ENCODE results near the gene ATP10D. TPM values are rescaled to one million over a fixed set of nuclear protein-coding genes. Genes with fewer than 3 reads are reported as not detected.

Gene ATP10D
- 11.3 and 13.9 TPM in 2 replicates for total RNA-seq

DNA sequence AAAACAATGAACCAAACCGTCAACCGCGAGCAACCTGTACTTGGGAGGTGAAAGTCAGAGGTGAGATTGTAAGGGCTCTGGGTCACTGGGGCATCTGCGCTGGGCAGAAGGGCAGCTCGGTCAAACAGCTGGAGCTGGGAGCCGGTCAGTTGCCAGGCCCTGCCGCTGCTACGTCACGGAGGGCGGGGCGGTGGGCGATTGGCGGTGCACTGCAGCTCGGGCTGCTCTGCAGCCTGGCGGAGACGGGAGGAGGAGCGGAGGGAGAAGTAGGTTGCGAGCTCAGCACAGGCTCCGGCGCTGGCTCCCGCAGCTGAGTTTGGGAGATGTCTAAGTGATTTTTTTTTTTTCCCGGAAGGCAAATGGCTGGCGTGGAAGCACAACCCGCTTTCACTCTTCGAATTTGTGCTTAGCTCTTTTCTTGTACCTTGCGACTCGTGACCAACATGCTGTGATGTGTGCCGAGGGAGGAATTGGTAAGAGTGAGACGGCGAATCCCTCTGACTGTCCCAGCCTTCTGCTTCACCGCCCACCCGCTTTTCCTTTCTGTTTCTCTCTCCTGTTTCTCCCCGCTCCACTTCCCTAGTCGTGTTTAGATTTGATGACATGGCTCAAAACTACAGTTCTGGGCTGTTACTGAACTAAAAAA lies at the start of gene ATP10D:
Gene ATP10D (plus strand): TSS at position 229 of the 646 bp plus-strand sequence. CDS start 27,266 bp downstream, outside the sequence.
- H3K27me3 ChIP-seq (ENCODE audit: control insufficient read depth, insufficient read depth, low read length), result no peaks in the 10 kb centered on the region
- peak within 1 kb of the TSS; percentile 60 for H3K4me3 ChIP-seq (ENCODE audit: low read depth, low read length)
- DNase-seq (ENCODE audit: low read depth), result peak; percentile 70
- TF ChIP-seq, protein P1, sequence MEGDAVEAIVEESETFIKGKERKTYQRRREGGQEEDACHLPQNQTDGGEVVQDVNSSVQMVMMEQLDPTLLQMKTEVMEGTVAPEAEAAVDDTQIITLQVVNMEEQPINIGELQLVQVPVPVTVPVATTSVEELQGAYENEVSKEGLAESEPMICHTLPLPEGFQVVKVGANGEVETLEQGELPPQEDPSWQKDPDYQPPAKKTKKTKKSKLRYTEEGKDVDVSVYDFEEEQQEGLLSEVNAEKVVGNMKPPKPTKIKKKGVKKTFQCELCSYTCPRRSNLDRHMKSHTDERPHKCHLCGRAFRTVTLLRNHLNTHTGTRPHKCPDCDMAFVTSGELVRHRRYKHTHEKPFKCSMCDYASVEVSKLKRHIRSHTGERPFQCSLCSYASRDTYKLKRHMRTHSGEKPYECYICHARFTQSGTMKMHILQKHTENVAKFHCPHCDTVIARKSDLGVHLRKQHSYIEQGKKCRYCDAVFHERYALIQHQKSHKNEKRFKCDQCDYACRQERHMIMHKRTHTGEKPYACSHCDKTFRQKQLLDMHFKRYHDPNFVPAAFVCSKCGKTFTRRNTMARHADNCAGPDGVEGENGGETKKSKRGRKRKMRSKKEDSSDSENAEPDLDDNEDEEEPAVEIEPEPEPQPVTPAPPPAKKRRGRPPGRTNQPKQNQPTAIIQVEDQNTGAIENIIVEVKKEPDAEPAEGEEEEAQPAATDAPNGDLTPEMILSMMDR (IDR thresholded peaks at IDR 0.05; ENCODE audit: insufficient read depth, low read length, poor library complexity, severe bottlenecking), result no peak
- no peaks in the 10 kb centered on the region for H3K36me3 ChIP-seq (ENCODE audit: control insufficient read depth, insufficient read depth, low read length)

DNA sequence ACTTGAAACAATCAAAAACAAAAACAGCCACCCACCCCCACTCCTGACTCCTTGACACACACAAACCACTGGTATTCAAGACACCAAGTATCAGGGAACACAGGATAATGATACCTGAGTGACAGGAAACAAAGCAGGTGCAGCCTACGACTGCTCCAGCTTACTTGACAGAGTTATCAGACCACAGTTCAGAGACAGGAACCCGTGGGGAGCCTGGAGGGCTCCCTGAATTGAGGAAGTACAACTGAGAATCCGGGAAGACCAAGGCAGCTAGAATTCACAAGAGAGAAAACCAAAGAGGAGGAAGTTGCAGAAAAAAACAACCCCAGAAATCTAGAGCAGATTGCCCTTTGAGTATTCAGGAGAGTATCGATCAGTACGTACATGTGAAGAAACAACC lies 42.1 kb upstream of the ATP10D start:
- TF ChIP-seq, protein P1 (IDR thresholded peaks at IDR 0.05; ENCODE audit: insufficient read depth, low read length, poor library complexity, severe bottlenecking), result no peak
- Histone ChIP-seq H3K4me3 (ENCODE audit: low read depth, low read length) (no peak overlapping the region), H3K36me3 (ENCODE audit: control insufficient read depth, insufficient read depth, low read length) (no peaks in the 10 kb centered on the region), H3K27me3 (ENCODE audit: control insufficient read depth, insufficient read depth, low read length) (no peaks in the 10 kb centered on the region)
- no peak for DNase-seq (ENCODE audit: low read depth)

DNA sequence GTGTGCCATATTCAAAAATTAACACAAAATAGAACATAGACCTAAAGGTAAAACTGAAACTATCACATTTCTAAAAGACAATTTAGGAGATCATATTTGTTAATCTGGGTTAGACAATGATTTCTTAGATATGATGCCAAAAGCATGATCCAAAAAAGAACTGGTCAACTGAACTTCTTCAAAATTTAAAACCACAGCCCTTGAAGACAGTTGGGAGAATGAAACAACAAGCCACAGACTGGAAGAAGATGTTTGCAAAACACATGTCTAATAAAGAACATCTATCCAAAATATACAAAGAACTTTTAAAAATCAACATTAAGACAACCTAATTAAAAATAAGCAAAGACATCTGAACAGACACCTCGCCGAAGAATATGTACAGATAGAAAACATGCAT lies 41.0 kb upstream of the ATP10D start:
- H3K4me3 ChIP-seq (ENCODE audit: low read depth, low read length), result no peak overlapping the region
- no peak for DNase-seq (ENCODE audit: low read depth)
- TF ChIP-seq, protein P1 (IDR thresholded peaks at IDR 0.05; ENCODE audit: insufficient read depth, low read length, poor library complexity, severe bottlenecking), result no peak
- H3K36me3 ChIP-seq (ENCODE audit: control insufficient read depth, insufficient read depth, low read length), result no peaks in the 10 kb centered on the region
- H3K27me3 ChIP-seq (ENCODE audit: control insufficient read depth, insufficient read depth, low read length), result no peaks in the 10 kb centered on the region

DNA sequence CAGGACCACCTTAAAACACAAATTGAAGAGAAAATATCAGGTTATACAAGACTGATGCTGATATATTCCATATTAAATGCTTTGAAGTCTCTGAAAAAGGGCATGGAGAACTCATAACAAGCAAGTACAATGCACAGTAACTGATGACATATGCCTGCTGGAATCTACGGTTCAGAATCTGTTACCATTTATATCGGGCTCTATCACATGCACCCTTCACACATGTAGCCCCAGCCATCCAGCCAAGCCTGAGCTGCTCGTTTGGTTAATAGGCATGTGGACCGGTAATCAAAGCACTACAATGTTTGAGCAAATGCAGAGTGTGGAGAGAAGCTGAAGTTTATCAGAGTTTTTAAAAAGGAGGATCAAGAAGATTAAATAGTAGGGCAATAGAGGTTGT lies 33.4 kb upstream of the ATP10D start:
- TF ChIP-seq, protein P1 (IDR thresholded peaks at IDR 0.05; ENCODE audit: insufficient read depth, low read length, poor library complexity, severe bottlenecking), result no peak
- Histone ChIP-seq H3K4me3 (ENCODE audit: low read depth, low read length) (no peak overlapping the region), H3K36me3 (ENCODE audit: control insufficient read depth, insufficient read depth, low read length) (no peaks in the 10 kb centered on the region), H3K27me3 (ENCODE audit: control insufficient read depth, insufficient read depth, low read length) (no peaks in the 10 kb centered on the region)
- no peak for DNase-seq (ENCODE audit: low read depth)

DNA sequence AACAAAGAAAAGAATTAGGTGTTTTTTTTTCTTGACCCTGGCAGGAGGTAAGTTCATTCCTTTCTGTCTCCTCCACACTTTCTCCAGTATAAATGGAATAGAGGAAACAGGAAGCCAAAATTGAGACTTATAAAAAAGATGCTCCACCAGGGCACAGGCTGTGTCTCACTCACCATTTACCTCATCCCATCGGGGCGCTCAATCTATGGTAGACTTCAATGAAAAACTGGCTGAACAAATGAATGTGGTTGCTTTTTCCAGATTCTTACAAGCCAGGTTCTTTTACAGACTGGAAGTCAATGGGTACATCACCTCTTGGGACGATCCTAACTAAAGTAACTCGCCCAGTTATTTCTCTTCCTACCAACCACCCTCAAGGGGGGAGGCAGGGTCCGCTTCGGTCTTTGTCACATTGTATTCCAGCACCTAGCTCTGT lies 22.3 kb upstream of the ATP10D start:
- peak overlapping the region; percentile 75 for H3K4me3 ChIP-seq (ENCODE audit: low read depth, low read length)
- no peak for DNase-seq (ENCODE audit: low read depth)
- TF ChIP-seq, protein P1 (IDR thresholded peaks at IDR 0.05; ENCODE audit: insufficient read depth, low read length, poor library complexity, severe bottlenecking), result no peak
- H3K36me3 ChIP-seq (ENCODE audit: control insufficient read depth, insufficient read depth, low read length), result no peaks in the 10 kb centered on the region
- no peaks in the 10 kb centered on the region for H3K27me3 ChIP-seq (ENCODE audit: control insufficient read depth, insufficient read depth, low read length)

Data from kidney epithelial cell (primary cell).